MM.1S (cell line): ENCODE results near the gene ANKH.

ENCODE experiments used
- CTCF ChIP-seq: fragments of 300-600 bp; sonication (generic); IDR thresholded peaks from 2 replicates; pipeline ENCODE4 v1.5.1; 2016; ENCODE audit warnings: antibody characterized with exemption, low read length, mixed read lengths
- EZH2 ChIP-seq: fragments of 300-600 bp; sonication (generic); optimal IDR thresholded peaks from 2 replicates; pipeline ENCODE3; 2017; ENCODE audit warnings: low read depth, mild to moderate bottlenecking, antibody characterized with exemption, low read length, mixed read lengths
- EZH2phosphoT487 ChIP-seq: fragments of 300-600 bp; sonication (generic); IDR thresholded peaks from 2 replicates; pipeline ENCODE4 v1.6.1; 2018; ENCODE audit warnings: antibody characterized with exemption, low read length

- no peak for TF ChIP-seq CTCF
- TF ChIP-seq EZH2phosphoT487 = no peak
- no peak for TF ChIP-seq EZH2
Observed at GRCh38 chr5:14679595-14679994, 192.0 kb downstream of the ANKH start.
